ENCODE results near the gene MIPOL1. TPM values are rescaled to one million over a fixed set of nuclear protein-coding genes. Genes with fewer than 3 reads are reported as not detected.

Gene MIPOL1
- total RNA-seq, 3 donors from 2014 or later = 12.2 to 48.8 (median 36.1) TPM

DNA sequence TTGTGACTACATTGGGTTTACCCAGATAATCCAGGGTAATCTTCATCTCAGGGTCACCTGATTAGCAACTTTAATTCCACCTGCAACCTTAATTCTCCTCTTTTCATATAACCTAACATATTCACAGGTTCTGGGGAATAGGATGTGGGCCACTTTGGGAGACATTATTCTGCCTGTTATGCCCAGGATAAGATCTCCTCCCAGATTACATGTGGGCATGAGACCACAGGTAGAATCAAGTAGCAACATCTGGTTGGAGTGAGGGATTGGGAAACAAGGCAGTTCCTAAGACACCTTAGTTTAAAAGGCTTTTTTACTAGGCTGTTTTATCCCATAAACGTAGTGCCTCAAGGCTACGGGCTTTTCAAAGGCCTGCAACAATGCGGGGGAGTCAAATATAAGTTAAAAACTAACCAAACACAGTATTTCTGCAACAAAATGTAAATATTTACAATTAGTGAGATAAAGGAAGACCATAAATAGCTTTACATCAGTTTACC lies 215.8 kb downstream of the MIPOL1 start:
- intact Hi-C loops (cut with DNase I; ENCODE audit: low total_unique reads) = no loop called here
- H3K27me3 ChIP-seq = no peaks in the 10 kb centered on the region
- DNase-seq (ENCODE audit: low spot score in 2 of 2) = no peak
- no peak overlapping the region for H3K27ac ChIP-seq
- no peaks in the 10 kb centered on the region for H3K36me3 ChIP-seq
- no peaks in the 10 kb centered on the region for H3K4me1 ChIP-seq
- no peak overlapping the region for H3K4me3 ChIP-seq
- TF ChIP-seq POLR2AphosphoS5 (IDR thresholded peaks at IDR 0.05) (no peak), POLR2A (IDR thresholded peaks at IDR 0.05) (no peak)
- TF ChIP-seq, protein P1, sequence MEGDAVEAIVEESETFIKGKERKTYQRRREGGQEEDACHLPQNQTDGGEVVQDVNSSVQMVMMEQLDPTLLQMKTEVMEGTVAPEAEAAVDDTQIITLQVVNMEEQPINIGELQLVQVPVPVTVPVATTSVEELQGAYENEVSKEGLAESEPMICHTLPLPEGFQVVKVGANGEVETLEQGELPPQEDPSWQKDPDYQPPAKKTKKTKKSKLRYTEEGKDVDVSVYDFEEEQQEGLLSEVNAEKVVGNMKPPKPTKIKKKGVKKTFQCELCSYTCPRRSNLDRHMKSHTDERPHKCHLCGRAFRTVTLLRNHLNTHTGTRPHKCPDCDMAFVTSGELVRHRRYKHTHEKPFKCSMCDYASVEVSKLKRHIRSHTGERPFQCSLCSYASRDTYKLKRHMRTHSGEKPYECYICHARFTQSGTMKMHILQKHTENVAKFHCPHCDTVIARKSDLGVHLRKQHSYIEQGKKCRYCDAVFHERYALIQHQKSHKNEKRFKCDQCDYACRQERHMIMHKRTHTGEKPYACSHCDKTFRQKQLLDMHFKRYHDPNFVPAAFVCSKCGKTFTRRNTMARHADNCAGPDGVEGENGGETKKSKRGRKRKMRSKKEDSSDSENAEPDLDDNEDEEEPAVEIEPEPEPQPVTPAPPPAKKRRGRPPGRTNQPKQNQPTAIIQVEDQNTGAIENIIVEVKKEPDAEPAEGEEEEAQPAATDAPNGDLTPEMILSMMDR (IDR thresholded peaks at IDR 0.05) = no peak
- no peaks in the 10 kb centered on the region for H3K9me3 ChIP-seq

DNA sequence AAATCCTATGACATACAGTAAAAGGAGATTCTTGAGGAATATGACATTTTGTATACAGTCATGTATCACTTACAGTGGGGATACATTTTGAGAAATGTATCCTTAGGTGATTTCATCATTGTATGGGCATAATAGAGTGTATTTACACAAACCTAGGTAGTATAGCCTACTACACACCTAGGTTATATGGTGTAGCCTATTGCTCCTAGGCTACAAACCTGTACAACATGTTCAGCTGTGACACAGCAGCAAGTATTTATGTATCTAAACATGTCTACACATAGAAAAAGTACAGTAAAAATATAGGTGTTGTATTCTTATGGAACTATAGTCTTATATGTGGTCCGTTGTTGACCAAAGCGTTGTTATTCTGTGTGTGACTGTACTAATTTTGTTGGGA lies 218.5 kb downstream of the MIPOL1 start:
- Histone ChIP-seq H3K9me3 (no peaks in the 10 kb centered on the region), H3K4me1 (no peaks in the 10 kb centered on the region), H3K4me3 (no peak overlapping the region), H3K27me3 (no peaks in the 10 kb centered on the region), H3K36me3 (no peaks in the 10 kb centered on the region), H3K27ac (no peak overlapping the region)
- TF ChIP-seq, protein P1 (IDR thresholded peaks at IDR 0.05) = no peak
- no peak for TF ChIP-seq POLR2A (IDR thresholded peaks at IDR 0.05)
- no peak for TF ChIP-seq POLR2AphosphoS5 (IDR thresholded peaks at IDR 0.05)
- no peak for DNase-seq (ENCODE audit: low spot score in 2 of 2)
- intact Hi-C loops (cut with DNase I; ENCODE audit: low total_unique reads) = no loop called here

DNA sequence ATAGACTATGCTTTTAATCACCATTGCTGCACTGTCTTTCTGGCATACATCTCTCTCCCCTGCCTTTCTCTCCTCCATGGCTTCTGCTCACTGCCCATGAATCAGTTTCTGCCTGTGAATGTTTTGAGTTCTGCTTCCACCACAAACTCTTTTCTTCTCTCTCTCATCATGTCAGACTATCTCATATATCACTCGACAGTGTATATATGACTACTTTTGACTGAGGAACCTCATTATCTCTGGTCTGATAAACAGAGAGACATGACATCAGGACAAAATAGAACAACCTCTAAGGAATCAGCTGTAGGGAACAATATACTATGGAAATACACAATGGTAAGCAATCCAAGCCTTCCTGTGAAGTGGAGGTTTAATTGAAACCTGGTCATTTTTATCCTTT lies 219.4 kb downstream of the MIPOL1 start:
- no peaks in the 10 kb centered on the region for H3K9me3 ChIP-seq
- no peaks in the 10 kb centered on the region for H3K4me1 ChIP-seq
- no peaks in the 10 kb centered on the region for H3K36me3 ChIP-seq
- DNase-seq (ENCODE audit: low spot score in 2 of 2) = no peak
- H3K27me3 ChIP-seq = no peaks in the 10 kb centered on the region
- intact Hi-C loops (cut with DNase I; ENCODE audit: low total_unique reads) = no loop called here
- H3K27ac ChIP-seq = no peak overlapping the region
- no peak overlapping the region for H3K4me3 ChIP-seq
- TF ChIP-seq, protein P1 (IDR thresholded peaks at IDR 0.05) = no peak

DNA sequence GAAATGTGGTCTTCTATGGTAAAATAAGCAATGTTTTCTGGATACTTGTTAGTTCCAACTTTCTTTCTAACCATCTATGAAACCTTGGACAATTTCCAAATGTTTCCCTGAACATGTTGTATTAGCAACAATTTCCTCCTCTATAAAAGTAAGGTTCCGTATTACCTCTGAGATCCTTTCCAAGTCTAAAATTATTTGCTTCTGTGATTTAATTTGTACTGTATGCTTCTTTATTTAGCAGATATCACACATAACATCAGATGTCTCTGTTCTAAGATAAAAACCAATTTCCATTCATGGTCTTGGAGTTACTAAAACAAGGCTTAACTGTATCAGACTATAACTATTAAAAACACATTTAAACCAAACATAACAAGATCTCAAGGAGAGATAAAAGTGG lies 220.1 kb downstream of the MIPOL1 start:
- Histone ChIP-seq H3K27me3 (no peaks in the 10 kb centered on the region), H3K36me3 (no peaks in the 10 kb centered on the region), H3K27ac (no peak overlapping the region), H3K4me3 (no peak overlapping the region), H3K4me1 (no peaks in the 10 kb centered on the region), H3K9me3 (no peaks in the 10 kb centered on the region)
- no peak for DNase-seq (ENCODE audit: low spot score in 2 of 2)
- intact Hi-C loops (cut with DNase I; ENCODE audit: low total_unique reads) = no loop called here
- TF ChIP-seq POLR2AphosphoS5 (IDR thresholded peaks at IDR 0.05) (no peak), POLR2A (IDR thresholded peaks at IDR 0.05) (no peak)
- TF ChIP-seq, protein P1 (IDR thresholded peaks at IDR 0.05) = no peak

DNA sequence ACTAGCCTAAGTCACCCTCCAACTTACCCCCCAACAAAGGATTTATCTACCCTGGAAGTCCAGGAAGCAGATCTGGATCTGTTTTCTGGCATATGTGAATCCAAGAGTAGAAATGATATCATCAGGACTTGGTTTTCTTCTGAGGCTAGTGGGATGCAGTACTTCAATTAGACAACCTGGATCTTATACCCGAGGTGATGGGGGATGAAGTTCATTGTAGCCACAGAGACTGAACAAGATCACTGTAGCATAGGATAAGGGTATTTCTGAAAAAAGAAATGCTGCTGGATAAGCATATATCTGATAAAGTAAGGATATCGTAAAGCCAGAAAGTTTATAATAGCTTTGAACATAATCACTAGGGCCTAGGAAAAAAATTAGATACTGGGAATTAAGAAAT lies 222.9 kb downstream of the MIPOL1 start:
- intact Hi-C loops (cut with DNase I; ENCODE audit: low total_unique reads) = no loop called here
- no peaks in the 10 kb centered on the region for H3K9me3 ChIP-seq
- no peak overlapping the region for H3K4me3 ChIP-seq
- H3K36me3 ChIP-seq = no peaks in the 10 kb centered on the region
- DNase-seq (ENCODE audit: low spot score in 2 of 2) = no peak
- no peak overlapping the region for H3K27ac ChIP-seq
- no peaks in the 10 kb centered on the region for H3K4me1 ChIP-seq
- TF ChIP-seq, protein P1 (IDR thresholded peaks at IDR 0.05) = no peak
- no peak for TF ChIP-seq POLR2A (IDR thresholded peaks at IDR 0.05)
- TF ChIP-seq POLR2AphosphoS5 (IDR thresholded peaks at IDR 0.05) = no peak
- H3K27me3 ChIP-seq = no peaks in the 10 kb centered on the region

Measured in breast epithelium (tissue), 4 donors.